Mesothelial cell of epicardium (in vitro differentiated cells): ENCODE measurements around the gene YBX1. TPM values are rescaled to one million over a fixed set of nuclear protein-coding genes. Genes with fewer than 3 reads are reported as not detected.

Source experiments
- DNase-seq, 2 experiments: peaks; one replicate each; pipeline ENCODE4 v3.0.0; 2021; ENCODE audit warnings: low spot score in 2 of 2; ENCODE audit not compliant: unreplicated experiment in 2 of 2
- H3K27ac Mint-ChIP-seq: 2 replicates; pipeline ENCODE4 v1.8.0; 2021; ENCODE audit warnings: mixed read lengths
- H3K27me3 Mint-ChIP-seq: 2 replicates; pipeline ENCODE4 v1.8.0; 2021; ENCODE audit warnings: low read depth, mixed read lengths
- H3K36me3 Mint-ChIP-seq: 2 replicates; pipeline ENCODE4 v1.8.0; 2021; ENCODE audit warnings: mixed read lengths
- H3K4me1 Mint-ChIP-seq: 2 replicates; pipeline ENCODE4 v1.8.0; 2021; ENCODE audit warnings: mixed read lengths
- H3K4me3 Mint-ChIP-seq: 2 replicates; pipeline ENCODE4 v1.8.0; 2021; ENCODE audit warnings: mild to moderate bottlenecking, moderate library complexity, mixed read lengths
- H3K9me3 Mint-ChIP-seq: 2 replicates; pipeline ENCODE4 v1.8.0; 2021; ENCODE audit warnings: mixed read lengths
- total RNA-seq: library from RNA; stranded (reverse); gene quantifications from 3 replicates; pipeline ENCODE4 v1.2.1, GENCODE V29; 2021
- TF ChIP-seq, protein P1 (sequence below): fragments of 200-600 bp; sonication (generic); IDR thresholded peaks from one replicate; pipeline ENCODE4 v1.5.0; 2021; ENCODE audit warnings: antibody characterized with exemption; ENCODE audit not compliant: unreplicated experiment

Gene YBX1
- total RNA-seq, 1 donor from 2014 or later: 405 TPM

- TF ChIP-seq, protein P1, sequence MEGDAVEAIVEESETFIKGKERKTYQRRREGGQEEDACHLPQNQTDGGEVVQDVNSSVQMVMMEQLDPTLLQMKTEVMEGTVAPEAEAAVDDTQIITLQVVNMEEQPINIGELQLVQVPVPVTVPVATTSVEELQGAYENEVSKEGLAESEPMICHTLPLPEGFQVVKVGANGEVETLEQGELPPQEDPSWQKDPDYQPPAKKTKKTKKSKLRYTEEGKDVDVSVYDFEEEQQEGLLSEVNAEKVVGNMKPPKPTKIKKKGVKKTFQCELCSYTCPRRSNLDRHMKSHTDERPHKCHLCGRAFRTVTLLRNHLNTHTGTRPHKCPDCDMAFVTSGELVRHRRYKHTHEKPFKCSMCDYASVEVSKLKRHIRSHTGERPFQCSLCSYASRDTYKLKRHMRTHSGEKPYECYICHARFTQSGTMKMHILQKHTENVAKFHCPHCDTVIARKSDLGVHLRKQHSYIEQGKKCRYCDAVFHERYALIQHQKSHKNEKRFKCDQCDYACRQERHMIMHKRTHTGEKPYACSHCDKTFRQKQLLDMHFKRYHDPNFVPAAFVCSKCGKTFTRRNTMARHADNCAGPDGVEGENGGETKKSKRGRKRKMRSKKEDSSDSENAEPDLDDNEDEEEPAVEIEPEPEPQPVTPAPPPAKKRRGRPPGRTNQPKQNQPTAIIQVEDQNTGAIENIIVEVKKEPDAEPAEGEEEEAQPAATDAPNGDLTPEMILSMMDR: no peak
- Mint-ChIP-seq H3K36me3 (peaks cover 10% of the 10 kb centered on the region), H3K9me3 (no peaks in the 10 kb centered on the region), H3K4me1 (peaks cover 50% of the 10 kb centered on the region), H3K27ac (no peak overlapping the region), H3K4me3 (no peak overlapping the region), H3K27me3 (no peaks in the 10 kb centered on the region)
- DNase-seq: no peak
These were observed 8.4 kb downstream of the YBX1 start for GRCh38 chr1:42690477-42691156.

- Mint-ChIP-seq H3K27ac (no peak overlapping the region), H3K9me3 (no peaks in the 10 kb centered on the region), H3K4me1 (peaks cover 46% of the 10 kb centered on the region), H3K36me3 (peaks cover 14% of the 10 kb centered on the region), H3K27me3 (no peaks in the 10 kb centered on the region), H3K4me3 (no peak overlapping the region)
- TF ChIP-seq, protein P1: no peak
- DNase-seq: no peak
These were observed 8.9 kb downstream of the YBX1 start for GRCh38 chr1:42691157-42691498.

DNA sequence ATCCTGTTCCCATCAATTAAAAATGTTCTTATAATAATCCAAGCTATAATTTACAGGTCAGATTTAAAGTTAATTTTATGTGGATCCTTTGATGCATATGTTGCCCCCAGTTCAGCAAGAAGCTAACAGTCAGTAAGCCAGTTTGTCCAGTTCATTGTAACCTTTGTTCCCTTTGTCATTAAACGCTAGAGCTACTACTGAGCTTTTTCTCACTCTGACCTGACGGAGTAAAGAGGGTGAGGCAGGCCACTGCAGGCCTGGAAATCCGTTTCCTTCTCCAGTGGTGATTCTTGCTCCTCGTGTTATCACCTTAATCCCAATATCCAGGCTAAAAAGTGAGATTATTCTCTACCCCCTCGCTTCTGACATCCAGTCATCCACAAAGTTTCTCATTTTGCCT, 10.2 kb downstream of the YBX1 start:
- peak overlapping the region; percentile 52 for H3K27ac Mint-ChIP-seq
- peaks cover 38% of the 10 kb centered on the region for H3K4me1 Mint-ChIP-seq
- peaks cover 23% of the 10 kb centered on the region for H3K36me3 Mint-ChIP-seq
- no peaks in the 10 kb centered on the region for H3K9me3 Mint-ChIP-seq
- TF ChIP-seq, protein P1: no peak
- H3K27me3 Mint-ChIP-seq: no peaks in the 10 kb centered on the region
- no peak overlapping the region for H3K4me3 Mint-ChIP-seq
- no peak for DNase-seq

GRCh38 chr1:42692911-42693310, 10.7 kb downstream of the YBX1 start:
- Mint-ChIP-seq H3K36me3 (peaks cover 26% of the 10 kb centered on the region), H3K27me3 (no peaks in the 10 kb centered on the region), H3K4me3 (no peak overlapping the region), H3K27ac (peak overlapping the region; percentile 52), H3K4me1 (peaks cover 34% of the 10 kb centered on the region), H3K9me3 (no peaks in the 10 kb centered on the region)
- TF ChIP-seq, protein P1: no peak
- DNase-seq: no peak

DNA sequence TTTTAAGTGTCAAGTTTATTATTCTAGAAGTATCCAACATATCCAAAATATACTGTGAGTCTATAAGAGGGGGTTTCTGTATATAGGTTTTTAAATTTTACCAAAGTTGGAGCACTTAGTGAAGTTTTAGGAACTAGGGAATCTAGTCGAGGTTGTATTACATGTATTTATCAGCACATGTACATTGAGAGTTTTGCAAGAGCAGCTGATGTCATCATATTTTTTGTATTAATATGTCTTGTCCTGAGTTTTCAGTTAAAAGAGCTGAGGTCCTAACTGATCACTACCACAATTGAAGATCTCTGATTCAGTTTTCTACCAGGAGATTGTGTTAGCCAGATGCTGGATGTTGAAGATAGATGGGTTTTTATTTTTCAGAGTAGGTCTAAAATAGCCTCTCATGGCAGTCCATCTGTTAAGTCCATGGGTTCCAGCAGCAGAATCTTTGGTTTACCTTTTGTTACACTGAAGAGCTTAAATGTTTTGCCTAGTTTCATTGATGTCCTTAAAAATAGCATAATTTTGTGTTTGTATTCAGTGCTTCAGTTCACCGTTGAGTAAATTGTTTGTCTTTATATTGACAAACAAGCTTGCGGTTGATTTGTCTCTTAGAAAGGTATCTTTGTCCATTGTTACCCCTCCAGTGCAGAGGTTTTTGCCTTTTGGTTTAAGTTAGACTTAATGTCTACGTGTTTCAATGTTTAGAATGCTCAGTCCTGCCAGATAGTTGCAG, 16.0 kb downstream of the YBX1 start:
- Mint-ChIP-seq H3K4me3 (no peak overlapping the region), H3K27ac (no peak overlapping the region), H3K4me1 (peaks cover 8% of the 10 kb centered on the region), H3K9me3 (no peaks in the 10 kb centered on the region), H3K36me3 (peaks cover 65% of the 10 kb centered on the region), H3K27me3 (no peaks in the 10 kb centered on the region)
- TF ChIP-seq, protein P1: no peak
- DNase-seq: no peak
